GM23338 (cell line): ENCODE data around the gene AKTIP.

Experiments
- CREB1 ChIP-seq: fragments of 250-450 bp; sonication (Bioruptor Pico); IDR thresholded peaks from 2 replicates; pipeline ENCODE4 v1.5.0; 2020; ENCODE audit warnings: low read depth, mild to moderate bottlenecking, moderate library complexity
- EZH2 ChIP-seq: fragments of 200-600 bp; sonication (generic); IDR thresholded peaks from one replicate; pipeline ENCODE4 v1.8.0; 2017; ENCODE audit warnings: antibody characterized with exemption, mild to moderate bottlenecking, low read depth; ENCODE audit not compliant: unreplicated experiment
- EZH2phosphoT487 ChIP-seq: fragments of 200-600 bp; sonication (generic); IDR thresholded peaks from one replicate; pipeline ENCODE4 v1.8.1; 2018; ENCODE audit warnings: antibody characterized with exemption; ENCODE audit not compliant: unreplicated experiment
- JUNB ChIP-seq: IDR thresholded peaks from one replicate; pipeline ENCODE4 v1.6.1; 2016; ENCODE audit warnings: antibody characterized with exemption; ENCODE audit not compliant: unreplicated experiment
- POLR2AphosphoS5 ChIP-seq: IDR thresholded peaks from 2 replicates; pipeline ENCODE4 v1.6.1; 2016; ENCODE audit warnings: antibody characterized with exemption, low read depth
- STAT1 ChIP-seq: IDR thresholded peaks from one replicate; pipeline ENCODE4 v1.6.1; 2016; ENCODE audit warnings: antibody characterized with exemption; ENCODE audit not compliant: unreplicated experiment
- ZNF331 ChIP-seq: fragments of 250-450 bp; sonication (Bioruptor Pico); IDR thresholded peaks from 2 replicates; pipeline ENCODE4 v1.5.0; 2020; ENCODE audit warnings: low read depth, mild to moderate bottlenecking, moderate library complexity
- TF ChIP-seq, protein P1 (sequence below), 2 experiments: fragments of 200-600 bp in 1 of 2; sonication (generic) in 1 of 2; conservative IDR thresholded peaks; 2 replicates each; pipeline versions ENCODE4 v1.5.1 to v1.6.1; 2016 to 2017; ENCODE audit warnings: antibody characterized with exemption in 2 of 2, low read depth in 2 of 2, mild to moderate bottlenecking in 2 of 2, moderate library complexity in 1 of 2
- TF ChIP-seq, protein P2 (sequence below): IDR thresholded peaks from one replicate; pipeline ENCODE4 v1.6.1; 2018; ENCODE audit warnings: antibody characterized with exemption; ENCODE audit not compliant: unreplicated experiment
- TF ChIP-seq, protein P3 (sequence below): fragments of 250-450 bp; sonication (Bioruptor Pico); IDR thresholded peaks from 2 replicates; pipeline ENCODE4 v1.5.0; 2020; ENCODE audit warnings: mild to moderate bottlenecking, moderate library complexity

DNA sequence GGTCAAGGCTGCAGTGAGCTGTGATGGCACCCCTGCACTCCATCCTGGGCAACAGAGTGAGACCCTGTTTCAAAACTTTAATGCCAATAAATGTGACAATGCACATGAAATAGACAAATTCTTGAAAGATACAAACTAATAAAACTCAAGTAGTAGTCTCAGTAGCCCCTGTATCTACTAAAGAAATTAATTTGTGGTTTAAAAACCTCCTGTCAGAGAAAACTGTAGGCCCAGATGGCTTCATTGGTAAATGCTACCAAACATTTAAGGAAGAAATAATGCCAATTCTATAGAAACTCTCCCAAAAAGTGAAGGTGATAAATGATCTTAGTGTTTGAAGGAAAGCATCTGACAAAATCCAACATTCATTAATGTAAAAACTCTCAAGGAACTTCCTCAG is 16.8 kb downstream of the AKTIP start:
- TF ChIP-seq, protein P1, sequence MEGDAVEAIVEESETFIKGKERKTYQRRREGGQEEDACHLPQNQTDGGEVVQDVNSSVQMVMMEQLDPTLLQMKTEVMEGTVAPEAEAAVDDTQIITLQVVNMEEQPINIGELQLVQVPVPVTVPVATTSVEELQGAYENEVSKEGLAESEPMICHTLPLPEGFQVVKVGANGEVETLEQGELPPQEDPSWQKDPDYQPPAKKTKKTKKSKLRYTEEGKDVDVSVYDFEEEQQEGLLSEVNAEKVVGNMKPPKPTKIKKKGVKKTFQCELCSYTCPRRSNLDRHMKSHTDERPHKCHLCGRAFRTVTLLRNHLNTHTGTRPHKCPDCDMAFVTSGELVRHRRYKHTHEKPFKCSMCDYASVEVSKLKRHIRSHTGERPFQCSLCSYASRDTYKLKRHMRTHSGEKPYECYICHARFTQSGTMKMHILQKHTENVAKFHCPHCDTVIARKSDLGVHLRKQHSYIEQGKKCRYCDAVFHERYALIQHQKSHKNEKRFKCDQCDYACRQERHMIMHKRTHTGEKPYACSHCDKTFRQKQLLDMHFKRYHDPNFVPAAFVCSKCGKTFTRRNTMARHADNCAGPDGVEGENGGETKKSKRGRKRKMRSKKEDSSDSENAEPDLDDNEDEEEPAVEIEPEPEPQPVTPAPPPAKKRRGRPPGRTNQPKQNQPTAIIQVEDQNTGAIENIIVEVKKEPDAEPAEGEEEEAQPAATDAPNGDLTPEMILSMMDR (conservative IDR thresholded peaks at IDR 0.05; ENCODE audit: low read depth in 2 of 2), result no peak
- TF ChIP-seq, protein P2, sequence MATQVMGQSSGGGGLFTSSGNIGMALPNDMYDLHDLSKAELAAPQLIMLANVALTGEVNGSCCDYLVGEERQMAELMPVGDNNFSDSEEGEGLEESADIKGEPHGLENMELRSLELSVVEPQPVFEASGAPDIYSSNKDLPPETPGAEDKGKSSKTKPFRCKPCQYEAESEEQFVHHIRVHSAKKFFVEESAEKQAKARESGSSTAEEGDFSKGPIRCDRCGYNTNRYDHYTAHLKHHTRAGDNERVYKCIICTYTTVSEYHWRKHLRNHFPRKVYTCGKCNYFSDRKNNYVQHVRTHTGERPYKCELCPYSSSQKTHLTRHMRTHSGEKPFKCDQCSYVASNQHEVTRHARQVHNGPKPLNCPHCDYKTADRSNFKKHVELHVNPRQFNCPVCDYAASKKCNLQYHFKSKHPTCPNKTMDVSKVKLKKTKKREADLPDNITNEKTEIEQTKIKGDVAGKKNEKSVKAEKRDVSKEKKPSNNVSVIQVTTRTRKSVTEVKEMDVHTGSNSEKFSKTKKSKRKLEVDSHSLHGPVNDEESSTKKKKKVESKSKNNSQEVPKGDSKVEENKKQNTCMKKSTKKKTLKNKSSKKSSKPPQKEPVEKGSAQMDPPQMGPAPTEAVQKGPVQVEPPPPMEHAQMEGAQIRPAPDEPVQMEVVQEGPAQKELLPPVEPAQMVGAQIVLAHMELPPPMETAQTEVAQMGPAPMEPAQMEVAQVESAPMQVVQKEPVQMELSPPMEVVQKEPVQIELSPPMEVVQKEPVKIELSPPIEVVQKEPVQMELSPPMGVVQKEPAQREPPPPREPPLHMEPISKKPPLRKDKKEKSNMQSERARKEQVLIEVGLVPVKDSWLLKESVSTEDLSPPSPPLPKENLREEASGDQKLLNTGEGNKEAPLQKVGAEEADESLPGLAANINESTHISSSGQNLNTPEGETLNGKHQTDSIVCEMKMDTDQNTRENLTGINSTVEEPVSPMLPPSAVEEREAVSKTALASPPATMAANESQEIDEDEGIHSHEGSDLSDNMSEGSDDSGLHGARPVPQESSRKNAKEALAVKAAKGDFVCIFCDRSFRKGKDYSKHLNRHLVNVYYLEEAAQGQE, result no peak
- no peak for TF ChIP-seq CREB1 (CRISPR knock-in tag)
- TF ChIP-seq EZH2, result no peak
- no peak for TF ChIP-seq POLR2AphosphoS5
- TF ChIP-seq JUNB, result no peak
- TF ChIP-seq, protein P3, sequence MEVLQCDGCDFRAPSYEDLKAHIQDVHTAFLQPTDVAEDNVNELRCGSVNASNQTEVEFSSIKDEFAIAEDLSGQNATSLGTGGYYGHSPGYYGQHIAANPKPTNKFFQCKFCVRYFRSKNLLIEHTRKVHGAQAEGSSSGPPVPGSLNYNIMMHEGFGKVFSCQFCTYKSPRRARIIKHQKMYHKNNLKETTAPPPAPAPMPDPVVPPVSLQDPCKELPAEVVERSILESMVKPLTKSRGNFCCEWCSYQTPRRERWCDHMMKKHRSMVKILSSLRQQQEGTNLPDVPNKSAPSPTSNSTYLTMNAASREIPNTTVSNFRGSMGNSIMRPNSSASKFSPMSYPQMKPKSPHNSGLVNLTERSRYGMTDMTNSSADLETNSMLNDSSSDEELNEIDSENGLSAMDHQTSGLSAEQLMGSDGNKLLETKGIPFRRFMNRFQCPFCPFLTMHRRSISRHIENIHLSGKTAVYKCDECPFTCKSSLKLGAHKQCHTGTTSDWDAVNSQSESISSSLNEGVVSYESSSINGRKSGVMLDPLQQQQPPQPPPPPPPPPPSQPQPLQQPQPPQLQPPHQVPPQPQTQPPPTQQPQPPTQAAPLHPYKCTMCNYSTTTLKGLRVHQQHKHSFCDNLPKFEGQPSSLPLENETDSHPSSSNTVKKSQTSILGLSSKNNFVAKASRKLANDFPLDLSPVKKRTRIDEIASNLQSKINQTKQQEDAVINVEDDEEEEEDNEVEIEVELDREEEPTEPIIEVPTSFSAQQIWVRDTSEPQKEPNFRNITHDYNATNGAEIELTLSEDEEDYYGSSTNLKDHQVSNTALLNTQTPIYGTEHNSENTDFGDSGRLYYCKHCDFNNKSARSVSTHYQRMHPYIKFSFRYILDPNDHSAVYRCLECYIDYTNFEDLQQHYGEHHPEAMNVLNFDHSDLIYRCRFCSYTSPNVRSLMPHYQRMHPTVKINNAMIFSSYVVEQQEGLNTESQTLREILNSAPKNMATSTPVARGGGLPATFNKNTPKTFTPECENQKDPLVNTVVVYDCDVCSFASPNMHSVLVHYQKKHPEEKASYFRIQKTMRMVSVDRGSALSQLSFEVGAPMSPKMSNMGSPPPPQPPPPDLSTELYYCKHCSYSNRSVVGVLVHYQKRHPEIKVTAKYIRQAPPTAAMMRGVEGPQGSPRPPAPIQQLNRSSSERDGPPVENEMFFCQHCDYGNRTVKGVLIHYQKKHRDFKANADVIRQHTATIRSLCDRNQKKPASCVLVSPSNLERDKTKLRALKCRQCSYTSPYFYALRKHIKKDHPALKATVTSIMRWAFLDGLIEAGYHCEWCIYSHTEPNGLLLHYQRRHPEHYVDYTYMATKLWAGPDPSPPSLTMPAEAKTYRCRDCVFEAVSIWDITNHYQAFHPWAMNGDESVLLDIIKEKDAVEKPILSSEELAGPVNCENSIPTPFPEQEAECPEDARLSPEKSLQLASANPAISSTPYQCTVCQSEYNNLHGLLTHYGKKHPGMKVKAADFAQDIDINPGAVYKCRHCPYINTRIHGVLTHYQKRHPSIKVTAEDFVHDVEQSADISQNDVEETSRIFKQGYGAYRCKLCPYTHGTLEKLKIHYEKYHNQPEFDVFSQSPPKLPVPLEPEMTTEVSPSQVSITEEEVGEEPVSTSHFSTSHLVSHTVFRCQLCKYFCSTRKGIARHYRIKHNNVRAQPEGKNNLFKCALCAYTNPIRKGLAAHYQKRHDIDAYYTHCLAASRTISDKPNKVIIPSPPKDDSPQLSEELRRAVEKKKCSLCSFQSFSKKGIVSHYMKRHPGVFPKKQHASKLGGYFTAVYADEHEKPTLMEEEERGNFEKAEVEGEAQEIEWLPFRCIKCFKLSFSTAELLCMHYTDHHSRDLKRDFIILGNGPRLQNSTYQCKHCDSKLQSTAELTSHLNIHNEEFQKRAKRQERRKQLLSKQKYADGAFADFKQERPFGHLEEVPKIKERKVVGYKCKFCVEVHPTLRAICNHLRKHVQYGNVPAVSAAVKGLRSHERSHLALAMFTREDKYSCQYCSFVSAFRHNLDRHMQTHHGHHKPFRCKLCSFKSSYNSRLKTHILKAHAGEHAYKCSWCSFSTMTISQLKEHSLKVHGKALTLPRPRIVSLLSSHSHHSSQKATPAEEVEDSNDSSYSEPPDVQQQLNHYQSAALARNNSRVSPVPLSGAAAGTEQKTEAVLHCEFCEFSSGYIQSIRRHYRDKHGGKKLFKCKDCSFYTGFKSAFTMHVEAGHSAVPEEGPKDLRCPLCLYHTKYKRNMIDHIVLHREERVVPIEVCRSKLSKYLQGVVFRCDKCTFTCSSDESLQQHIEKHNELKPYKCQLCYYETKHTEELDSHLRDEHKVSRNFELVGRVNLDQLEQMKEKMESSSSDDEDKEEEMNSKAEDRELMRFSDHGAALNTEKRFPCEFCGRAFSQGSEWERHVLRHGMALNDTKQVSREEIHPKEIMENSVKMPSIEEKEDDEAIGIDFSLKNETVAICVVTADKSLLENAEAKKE (CRISPR knock-in tag), result no peak
- no peak for TF ChIP-seq EZH2phosphoT487
- no peak for TF ChIP-seq ZNF331 (CRISPR knock-in tag)
- no peak for TF ChIP-seq STAT1
